Hindlimb muscle (tissue), 1 donor: ENCODE data around the gene ATP13A1. TPM values are rescaled to one million over a fixed set of nuclear protein-coding genes. Genes with fewer than 3 reads are reported as not detected.

ENCODE experiments used
- DNase-seq: peaks from one replicate; pipeline ENCODE4 v3.0.0-alpha.2; 2013
- polyA plus RNA-seq: library from polyadenylated mRNA; unstranded; fragments of 120-200 nt; gene quantifications from one replicate; pipeline ENCODE4 v1.2.1, GENCODE V29; 2013; ENCODE audit not compliant: insufficient read length

The ATP13A1 gene
- polyA plus RNA-seq, 1 donor = 36.3 TPM

DNA sequence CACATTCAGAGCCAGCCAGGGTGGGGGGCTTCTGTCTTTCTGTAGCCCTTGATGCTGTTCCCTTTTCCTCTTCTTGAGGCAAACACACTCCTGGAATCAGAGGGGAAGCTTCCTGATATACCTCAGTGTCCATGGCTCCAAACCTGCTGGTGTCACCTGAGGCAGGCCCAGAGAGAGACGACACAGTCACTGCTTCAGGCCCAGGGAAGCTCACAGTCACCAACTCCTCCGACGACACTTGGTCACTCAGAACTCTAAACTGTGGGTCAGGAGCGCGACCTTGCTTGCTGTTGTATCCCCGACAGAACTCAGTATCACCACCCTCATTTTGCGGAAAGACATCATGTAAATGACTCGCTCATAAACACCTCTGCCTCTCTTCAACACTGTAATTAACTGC is 1.1 kb downstream of the ATP13A1 start:
- no peak for DNase-seq

- no peak for DNase-seq
Observed at GRCh38 chr19:19661675-19662251, 1.7 kb downstream of the ATP13A1 start.

GRCh38 chr19:19661141-19661674 is 2.3 kb downstream of the ATP13A1 start:
- no peak for DNase-seq

- DNase-seq = no peak
Observed at GRCh38 chr19:19659646-19660245, 3.7 kb downstream of the ATP13A1 start.

DNA sequence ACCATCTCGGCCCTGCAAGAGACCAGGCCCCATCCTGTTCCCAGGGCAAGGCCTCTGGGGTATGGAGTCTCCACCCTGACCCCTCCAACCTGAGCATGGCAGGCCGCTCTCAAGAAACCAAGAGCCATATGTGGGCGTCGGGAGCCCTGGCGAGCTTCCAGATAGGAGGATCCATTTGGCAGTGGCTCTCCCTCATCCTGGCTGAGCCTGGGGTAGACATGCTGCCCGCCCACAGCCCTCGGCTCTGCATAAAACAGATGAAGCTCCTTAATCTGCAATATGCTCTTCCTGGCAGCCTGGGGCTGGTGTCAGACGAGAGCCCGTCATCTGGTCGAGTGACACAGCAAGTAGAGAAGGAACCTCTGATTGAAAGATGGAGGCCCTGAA is 6.1 kb downstream of the ATP13A1 start:
- no peak for DNase-seq

- DNase-seq = no peak
Observed at GRCh38 chr19:19656451-19657396, 6.8 kb downstream of the ATP13A1 start.

DNA sequence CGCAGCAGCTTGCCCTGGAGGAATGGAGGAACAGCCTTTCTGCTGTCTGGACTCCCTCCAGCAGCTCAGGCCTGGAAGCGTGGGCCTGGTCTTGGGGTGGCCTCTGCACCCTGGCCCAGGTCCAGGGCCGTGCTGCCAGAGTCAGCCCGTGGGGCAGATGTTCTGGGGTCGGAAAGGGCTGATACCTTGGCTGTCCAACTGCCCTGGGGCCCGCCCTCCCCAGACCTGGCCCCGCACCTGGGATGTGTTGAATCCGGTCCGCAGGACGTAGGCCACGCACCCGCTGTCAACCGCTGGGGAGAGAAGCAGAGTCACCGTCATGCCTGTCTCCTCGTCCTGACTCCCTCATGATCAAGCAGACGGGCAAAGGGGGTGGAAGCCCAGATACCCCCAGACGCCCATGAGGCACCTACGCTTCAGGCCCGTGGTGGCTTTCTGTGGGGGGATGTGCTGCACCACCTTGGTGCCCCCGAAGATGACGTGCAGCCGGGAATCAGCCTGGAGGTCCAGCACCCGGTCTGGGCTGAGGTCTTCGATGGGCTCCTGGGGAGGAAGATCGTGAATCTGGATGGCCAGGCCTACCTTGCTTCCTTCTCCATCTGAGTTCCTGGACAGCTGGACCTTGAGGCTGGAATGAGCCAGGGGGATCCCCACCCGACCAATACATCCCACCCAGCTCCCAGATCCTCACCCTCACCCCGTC is 7.7 kb downstream of the ATP13A1 start:
- no peak for DNase-seq

DNA sequence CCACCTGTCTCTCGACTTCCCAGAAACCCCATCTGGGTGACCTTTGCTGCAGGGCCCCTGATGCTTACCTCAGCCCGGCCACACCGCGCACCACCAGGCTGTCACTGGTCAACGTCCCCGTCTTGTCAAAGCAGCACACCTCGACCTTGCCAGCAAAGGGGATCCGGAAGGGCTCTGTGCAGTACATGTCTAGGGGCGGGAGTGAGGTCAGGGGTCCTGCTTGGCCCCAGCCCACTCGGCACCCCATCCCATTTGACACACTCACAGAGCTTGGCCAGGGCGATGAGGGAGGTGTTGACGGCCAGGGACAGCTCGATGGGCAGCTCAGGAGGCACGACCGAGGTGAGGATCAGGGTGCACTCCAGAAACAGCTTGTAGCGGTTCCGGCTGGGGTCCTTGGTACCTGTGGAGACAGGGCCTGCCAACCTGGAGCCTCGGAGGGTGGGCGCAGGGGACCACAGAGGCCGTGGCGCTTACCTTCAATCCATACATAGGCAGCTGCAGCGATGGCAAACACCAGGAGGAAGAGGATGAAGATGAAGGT is 8.4 kb downstream of the ATP13A1 start:
- DNase-seq = no peak

GRCh38 chr19:19654441-19654840 is 9.0 kb downstream of the ATP13A1 start:
- no peak for DNase-seq

- no peak for DNase-seq
Observed at GRCh38 chr19:19653597-19654147, 9.8 kb downstream of the ATP13A1 start.

DNA sequence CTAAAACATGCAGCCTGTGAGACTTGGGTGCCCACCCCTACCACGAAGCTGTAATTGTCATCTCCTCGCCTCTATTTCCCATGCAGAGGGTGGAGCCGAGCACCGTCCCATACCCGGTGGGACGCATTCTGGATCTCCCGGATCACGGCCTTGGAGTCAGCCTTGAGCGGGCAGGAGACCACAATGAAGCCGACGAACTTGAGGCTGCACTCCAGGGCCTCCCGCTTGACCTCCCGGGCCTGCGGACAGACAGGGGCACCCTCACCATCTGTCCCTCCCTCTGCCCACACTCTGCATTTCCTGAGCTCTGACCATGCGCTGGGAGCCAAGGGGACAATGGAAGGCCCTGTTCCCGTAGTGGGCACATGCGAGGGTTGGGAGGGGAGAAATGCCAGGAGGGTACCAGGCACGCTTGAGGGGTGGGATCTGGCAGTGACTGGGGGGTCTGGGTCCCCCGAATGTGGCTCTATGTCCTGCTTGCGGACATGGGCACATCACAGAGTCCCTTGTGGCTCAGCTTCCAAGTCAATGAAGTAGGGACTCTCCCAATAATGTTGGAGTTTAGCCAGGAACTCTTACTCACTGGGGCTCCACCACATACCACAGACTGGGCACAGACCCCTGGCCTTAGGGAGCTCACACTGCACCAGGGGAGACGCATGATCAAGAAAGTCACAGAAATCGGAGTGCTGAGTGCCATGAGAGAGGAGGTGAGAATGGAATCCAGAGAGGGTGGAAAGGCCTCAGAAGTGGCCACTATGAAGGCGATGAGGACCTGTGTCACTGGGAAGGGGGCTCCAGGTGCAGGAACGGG is 10.8 kb downstream of the ATP13A1 start:
- DNase-seq = no peak

DNA sequence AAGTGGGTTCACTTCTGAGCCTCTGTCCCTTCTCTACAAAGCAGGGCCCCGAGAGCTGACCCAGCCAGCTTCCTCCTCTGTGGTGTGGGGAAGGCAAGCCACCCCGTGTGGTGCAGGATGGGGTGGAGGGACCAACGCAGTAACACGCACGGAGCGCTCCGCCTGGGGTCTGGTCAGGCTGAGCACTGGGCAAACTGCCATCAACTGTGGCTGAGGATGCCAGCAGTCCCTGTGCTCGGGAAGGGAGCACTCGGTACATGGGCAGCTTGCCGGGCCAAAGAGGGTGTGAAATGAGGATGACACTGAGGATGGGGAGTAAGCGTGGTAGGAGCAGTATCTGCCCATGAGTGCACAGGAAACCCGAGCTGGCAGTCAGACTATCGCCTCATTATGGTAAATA is 12.4 kb downstream of the ATP13A1 start:
- DNase-seq = no peak

DNA sequence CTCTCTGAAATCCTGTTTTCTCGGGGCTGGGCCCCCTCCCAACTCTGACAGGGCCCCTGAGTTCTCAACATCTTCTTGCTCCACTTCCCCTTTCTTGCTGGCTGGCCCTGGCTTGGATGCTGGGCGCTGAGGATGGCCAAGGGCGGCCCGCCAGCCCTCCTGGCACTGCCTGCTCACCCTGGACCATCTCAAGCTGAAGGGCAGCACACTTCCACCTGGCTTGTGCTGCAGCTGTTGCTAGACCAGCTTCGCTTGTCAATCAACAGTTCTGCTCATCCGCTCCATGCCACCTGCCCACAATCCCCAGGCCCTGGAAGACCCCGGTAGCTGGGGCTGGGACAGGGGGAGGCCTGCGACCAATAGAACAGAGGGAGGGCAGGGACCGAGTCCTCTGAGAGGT is 13.1 kb downstream of the ATP13A1 start:
- no peak for DNase-seq

DNA sequence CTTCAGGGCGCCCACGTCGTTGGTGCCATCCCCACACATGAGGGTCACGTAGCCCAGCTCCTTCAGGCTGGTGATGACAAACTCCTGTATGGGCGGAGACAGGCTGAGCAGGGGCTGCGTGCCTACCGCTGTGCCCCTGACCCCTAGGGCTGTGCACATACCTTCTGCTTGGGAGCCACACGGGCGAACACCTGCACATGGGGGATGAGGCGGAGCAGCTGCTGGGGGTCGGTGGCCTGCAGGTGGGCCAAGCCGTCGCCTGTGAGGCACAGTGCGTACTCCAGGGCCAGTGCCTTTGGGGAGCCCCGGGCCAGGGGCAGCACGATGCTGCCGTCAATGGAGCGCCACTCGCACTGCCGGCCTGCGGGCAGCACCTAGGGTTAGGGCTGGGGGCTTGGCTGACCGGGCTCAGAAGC is 13.9 kb downstream of the ATP13A1 start:
- no peak for DNase-seq

DNA sequence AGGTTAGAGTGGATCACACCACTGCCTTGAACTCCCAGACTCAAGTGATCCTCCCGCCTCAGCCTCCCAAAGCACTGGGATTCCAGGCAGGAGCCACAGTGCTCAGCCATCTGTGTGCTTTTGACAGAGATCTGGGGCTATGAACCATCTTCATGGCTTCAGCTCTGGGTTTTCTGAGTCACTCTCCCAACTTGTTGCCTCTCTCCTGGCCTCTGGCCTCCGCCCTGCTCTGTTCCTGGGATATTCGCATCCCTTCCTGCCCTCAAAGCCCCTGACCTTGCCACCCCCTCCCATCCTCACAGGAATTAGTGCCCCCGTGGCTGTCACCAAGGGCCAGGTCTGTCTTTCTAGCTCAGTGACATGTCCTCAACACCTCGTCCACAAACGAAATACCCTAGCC is 14.3 kb downstream of the ATP13A1 start:
- no peak for DNase-seq

DNA sequence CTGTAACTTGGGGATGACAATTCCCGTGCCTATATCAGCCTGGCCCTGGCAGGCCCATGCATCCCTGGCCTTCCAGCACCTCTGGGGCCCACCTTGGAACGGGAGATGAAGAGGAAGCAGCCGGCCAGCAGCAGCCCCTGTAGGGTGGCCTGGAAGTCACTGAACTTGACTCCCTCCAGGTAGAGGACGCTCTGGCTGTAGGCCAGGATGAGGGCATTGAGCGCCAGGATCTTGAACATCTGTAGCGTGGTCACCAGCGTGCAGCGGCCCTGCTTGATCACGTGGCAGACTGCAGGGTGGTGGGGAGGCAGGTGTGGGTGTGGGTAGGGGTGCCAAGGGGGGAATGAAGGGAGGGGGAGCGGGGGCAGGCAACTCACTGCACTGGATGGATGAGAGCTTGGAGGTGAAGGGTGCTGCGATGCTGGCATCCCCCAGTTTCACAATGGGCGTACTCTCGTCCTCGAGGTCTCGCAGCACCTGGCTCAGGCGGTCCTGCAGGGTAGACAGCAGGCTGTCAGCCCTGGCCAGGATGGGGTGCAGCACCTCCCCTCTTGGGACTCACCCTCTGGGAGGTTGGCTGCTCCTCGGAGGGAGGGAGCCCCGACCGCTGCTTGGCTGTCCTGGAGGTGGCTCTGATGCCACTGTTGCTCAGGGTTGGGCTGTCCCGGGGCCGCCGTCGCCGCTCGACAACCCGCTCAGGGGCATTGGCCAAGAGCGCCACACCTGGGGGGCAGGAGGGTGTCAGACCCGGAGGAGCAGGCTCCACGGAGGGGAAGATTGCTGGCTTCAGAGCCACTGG is 16.2 kb downstream of the ATP13A1 start:
- DNase-seq = no peak

DNA sequence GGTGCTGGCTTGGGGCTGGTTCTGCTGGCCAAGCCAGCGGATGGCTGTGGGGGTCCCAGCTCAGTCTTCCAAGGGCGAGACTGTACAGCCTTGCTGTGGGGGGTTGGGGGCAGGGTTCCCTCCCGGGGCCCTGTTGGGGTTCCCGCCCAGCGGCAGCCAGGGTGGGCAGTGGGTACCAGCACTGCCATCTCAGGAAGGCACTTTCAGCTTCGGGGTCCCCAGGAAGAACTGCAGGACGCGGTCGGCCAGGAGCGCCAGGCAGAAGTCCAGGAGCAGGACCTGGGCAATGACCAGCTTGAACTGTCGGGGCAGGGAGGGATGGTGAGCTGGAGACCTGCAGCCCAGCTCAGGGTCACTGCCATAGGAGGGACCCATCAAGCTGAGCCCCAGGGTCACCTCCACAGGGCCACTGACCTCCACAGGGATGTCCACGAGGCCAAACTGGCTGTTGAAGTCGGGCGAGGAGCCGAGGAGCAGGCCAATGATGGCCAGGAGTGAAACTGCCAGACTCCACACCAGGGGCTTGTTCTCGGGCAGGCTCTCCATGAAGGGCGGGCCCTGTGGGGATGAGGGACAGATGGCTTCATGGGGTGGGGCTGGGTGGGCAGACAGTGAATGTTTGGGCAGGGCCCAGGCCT is 18.1 kb downstream of the ATP13A1 start:
- DNase-seq = no peak

GRCh38 chr19:19644054-19644388 is 19.5 kb downstream of the ATP13A1 start:
- DNase-seq = no peak

DNA sequence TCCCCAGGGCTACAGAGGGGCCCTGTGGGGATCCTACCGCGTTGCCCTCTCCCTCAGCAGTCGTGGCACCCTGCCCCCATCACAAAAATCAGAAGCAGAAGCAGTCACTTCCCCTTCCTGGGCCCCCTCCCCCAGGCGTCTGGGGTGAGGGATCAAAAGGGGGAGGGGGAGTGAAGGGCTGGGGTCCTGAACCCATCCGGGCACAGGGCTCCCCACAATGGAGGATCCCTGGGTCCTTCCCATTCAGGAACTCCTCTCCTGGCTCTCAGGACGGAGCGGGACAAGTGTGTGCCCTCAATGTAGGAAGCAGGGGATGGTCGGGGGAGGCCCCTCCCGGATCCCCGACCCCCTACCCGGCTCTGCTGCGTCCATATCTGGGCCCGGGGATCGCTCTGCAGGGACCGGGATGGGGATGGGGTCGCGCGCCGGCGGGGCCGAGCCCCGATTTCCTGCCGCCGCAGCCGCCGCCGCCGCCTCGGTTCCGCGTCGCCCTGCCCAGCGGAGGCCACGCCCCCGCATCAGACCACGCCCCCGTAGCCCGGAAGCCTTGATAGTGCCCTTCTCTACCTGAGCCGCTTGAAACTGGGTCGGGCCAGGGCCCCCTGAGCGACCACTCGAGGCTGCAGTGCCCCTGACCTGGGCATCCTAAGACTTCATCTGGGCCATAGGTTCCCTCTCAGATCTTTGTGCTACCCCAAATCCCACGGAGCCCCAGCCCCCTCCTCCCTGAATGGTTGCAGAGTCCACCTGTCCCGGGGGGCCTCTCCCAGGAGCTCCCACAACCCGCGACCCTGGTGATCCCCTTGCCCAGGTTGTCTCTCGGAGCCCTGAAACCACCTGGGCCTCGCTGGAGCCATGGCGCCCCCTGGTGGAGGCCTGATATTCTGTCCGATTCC is 20.1 kb downstream of the ATP13A1 start, which contains the start of gene GMIP:
TSS of gene GMIP (minus strand) at position 500 of the 896 bp plus-strand sequence. CDS start at position 372, 128 bp downstream.
- peak; percentile 68 for DNase-seq
